ENCODE data around the gene MRPL28.
"Not testable (repeated sequence)": the region's sequence is repeated elsewhere in the genome, so short reads cannot be mapped to it uniquely, and the experiment has no call there.

Gene MRPL28

DNA sequence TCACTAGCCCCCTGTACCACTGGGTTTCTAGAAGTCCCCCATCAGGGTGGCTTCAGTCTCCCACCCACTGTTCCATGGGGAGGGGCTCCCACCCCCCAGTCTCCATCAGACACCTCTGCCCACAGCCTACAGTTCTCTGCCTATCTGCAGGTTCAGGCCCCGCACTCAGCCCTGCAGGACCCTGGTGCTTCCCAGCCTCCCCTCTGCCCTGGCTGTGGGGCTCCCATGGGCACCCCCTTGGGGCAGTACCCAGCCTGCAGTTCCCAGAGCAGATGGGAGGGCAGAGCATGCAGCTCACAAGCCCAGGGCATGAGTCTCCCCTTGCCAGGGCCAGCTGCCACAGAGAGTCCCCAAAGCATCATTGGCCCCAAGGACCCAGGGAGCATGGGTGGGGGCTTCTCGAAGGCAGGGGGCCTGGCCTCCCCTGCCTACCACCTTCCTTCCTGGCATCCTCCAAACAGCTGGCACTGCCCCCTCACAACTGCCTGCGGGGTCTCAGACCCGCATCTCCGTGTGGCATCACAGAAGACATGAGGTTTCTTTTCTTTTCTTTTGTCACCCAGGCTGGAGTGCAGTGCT is 2.8 kb upstream of the MRPL28 start:
- DNase-seq: no peak

DNA sequence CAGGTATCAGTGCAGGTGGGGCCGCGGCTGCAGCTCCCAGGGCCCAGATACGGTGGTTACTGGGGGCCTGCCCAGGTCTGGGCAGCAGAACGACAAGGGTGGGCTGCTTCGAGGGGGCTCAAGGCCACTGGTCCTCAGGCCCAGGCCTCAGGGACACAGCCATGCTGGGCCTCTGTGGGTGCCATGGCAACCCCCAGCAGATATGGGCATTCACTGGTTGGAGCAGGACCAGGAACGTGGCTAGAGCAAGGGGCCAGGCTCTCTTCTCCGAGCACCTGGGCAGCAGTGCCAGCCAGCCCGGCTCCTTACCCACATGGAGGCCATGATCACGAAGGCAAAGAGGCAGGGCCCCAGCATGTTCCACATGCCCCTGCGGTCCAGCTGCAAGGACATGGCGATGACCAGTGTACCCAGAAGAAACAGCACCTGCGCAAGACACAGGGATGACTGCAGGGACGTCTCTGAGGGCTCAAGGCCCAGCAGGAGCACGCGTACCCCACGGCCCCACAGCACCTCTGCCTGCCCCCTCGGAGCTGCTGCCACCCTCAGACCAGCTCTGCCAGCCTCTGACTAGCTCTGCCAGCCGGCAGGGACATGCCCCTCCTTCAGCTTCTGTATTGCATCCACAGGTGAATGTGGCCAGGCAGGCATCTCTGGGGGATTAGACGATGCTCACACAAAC is 2.1 kb upstream of the MRPL28 start:
- no peak for DNase-seq

DNA sequence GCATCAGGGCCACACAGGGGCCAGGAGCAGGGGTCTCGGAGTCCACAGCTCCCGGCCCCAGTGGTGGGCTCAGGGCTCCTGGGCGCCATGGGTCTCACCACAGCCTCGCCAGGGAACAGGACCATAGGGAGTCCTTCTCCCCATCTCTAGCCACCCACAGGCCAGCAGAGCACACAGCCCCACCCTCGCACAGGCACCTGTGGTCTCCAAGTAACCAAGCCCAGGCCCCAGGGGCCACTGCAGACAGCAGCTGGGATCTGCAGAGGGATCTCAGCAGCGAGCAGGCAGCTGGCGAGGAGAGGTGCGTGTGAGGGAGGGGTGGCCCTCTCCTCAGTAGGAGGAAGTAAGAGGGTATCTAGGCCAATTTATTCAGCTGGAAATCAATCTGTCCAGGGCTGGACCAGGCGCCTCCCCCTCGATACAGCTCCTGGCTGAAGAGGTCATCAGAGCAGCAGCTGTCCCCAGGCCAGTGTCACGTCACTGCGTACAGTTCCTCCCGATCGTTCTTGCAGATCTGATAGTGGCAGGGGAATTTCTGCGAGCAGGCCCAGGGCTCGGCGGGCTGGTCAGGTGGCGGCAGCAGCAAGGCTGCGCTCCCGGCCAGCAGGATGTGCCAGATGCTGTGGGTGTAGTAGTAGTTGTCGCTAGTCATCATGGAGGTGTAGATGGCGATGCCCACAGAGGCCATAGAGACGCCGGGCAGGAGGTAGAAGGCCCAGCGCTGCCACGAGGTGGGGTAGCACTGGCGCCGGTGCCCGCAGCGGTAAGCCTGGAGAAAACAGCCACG is 1.4 kb upstream of the MRPL28 start:
- no peak for DNase-seq

DNA sequence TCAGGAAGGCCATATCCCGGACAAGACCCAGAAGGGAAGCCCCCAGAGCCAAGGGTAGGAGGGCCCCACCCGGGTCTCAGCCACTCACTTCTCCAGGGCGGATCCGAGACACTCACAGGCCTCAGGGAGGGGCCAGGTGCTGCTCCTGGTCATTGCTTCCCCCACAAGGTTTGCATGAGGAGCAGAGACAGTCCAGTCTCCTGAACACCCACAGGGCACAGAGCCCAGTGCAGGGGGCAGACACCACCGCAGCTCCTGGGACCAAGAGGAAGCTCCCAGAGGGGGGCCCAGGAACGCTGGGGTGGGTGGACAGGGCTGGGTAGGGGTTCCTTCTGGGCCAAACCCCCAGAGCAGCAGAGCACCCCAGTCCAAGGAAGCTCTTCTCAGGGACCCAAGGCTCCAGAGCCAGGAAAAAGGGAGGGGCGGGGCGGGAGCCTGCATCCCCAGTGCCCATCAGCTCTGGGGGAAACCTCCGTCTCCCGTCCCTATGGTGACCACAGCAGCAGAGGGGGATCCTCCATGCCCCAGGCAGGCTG is 709 bp upstream of the MRPL28 start:
- no peak for DNase-seq

DNA sequence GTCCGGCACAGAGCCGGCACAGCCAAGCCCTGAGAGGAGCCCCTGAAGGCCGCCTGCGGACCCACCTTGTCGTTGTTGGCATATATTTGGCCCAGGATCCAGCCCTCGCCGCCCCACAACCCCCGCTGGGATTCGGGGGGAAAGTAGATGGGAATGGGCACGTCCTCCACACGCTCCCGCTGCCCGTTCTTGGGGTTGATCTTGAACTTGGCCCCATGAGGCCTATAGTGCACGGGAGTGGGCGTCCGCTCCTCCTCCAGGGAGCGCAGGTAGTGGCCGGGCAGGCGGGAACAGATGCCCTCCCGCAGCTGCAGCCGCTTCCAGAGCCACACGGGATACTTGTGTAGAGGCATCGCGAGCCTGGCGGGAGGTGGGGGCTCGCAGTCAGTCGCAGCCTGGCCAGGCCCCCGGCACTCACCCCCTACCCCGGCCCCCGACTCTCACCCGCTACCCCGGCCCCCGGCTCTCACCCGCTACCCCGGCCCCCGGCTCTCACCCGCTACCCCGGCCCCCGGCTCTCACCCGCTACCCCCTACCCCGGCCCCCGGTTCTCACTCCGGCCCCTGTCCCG is 387 bp downstream of the MRPL28 start:
- no peak for DNase-seq

DNA sequence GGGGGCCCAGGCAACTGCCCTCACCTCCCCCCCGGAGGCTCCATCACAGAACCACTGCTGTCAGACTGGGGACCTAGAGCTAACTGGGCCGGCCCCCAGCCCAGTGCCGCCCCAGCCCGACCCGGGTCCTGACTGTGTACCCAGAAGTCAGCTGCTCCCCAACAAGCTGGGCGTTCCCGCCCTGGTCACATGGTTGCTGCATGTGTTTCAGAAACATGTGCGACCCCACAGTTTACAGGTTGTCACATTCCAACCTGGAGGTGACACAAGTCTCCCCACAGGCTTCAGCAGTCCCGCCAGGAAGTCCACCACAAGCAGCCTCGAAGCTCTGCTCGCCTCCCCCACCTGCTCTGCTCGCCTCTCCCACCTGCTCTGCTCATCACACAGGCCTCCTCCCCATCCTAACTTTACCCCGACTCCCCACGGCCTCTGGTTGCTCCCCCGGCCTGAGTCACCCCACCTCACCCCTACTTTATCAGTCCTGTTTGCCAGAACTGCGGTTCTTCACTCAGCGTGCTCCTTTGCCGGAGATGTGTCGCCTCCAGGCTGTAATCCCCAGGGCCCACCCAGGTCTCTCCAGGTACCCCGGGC is 968 bp downstream of the MRPL28 start:
- DNase-seq: no peak

DNA sequence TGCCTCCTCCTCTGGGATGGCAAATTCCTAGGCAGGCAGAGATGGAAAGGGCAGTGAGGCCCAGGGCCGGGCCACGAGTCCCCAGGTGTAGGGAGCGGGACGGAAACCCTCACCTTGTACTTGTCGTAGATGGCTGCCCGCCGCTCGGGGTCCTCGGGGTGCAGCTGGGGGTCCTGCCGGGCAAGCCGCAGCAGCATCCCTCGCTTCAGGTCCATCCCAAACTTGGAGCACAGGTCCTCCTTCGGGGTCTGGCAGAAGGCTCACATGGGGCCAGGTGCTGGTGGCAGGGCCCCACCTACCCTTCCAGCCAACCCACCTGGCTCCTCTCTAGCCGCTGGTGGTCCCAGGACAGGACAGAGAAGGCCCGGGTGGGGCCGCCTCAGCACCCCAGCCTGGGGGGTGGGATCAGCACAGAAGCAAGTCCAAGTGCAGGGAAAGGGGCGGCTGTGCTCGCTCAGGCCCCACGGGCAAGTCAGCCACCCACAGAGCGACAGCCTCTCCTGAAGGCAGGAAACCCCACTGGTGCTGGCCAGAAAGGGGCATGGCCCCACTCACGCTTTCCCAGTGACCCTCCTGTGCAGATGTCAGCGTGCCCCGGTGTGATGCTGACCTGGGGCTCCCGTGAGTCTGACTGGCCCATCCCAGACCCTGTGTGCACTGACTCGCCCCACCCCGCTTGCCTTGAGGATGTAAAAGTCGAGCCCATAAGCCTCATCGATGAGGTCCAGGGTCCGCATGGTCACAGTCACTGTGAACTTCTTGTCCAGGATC is 1.8 kb downstream of the MRPL28 start:
- no peak for DNase-seq

DNA sequence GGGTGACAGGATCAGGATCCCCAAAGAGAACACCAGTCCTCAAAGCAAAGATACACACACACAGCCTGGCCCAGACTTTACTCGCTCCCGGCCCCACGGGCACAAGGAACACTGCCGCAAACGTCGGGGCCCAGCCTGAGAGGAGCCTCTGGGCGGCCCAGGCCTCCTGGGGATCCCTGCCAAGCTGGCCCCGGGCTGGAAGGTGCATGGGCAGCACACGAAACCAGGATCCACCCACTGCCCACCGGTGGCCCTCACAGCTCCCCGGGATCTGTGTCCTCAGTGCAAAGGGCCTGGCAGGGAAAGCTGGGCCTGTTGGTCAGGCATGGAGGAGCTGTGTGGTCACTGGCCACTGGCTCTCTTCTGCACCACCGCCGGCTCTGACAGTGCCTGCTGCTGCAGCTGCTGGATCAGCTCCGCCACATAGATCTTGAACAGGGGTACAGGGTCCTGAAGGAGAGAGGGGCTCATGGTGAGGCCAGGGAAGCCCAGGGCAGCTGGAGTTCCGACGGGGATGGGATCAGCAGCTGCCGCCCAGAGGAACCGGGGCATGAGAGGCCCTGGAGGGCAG is 2.9 kb downstream of the MRPL28 start:
- no peak for DNase-seq

DNA sequence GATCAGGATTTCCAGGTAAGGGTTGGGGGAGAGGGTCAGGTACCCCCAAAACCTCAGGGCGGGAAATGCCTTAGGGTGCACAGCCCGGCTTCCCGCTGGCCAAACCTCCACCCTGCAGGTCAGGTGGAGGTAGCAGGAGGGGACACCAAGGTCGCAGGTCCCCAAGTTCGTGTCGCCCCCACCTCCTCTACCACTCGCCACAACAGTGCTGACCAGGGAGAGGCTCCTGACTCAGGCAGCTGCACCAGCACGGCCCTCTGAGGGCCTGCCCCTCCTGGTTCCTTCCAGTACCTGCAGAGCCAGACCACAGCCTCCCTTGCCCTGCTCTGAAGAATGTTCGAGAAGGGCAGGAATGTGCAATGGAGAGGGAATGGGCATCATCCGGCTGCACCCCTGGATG is 3.9 kb downstream of the MRPL28 start:
- no peak for DNase-seq

DNA sequence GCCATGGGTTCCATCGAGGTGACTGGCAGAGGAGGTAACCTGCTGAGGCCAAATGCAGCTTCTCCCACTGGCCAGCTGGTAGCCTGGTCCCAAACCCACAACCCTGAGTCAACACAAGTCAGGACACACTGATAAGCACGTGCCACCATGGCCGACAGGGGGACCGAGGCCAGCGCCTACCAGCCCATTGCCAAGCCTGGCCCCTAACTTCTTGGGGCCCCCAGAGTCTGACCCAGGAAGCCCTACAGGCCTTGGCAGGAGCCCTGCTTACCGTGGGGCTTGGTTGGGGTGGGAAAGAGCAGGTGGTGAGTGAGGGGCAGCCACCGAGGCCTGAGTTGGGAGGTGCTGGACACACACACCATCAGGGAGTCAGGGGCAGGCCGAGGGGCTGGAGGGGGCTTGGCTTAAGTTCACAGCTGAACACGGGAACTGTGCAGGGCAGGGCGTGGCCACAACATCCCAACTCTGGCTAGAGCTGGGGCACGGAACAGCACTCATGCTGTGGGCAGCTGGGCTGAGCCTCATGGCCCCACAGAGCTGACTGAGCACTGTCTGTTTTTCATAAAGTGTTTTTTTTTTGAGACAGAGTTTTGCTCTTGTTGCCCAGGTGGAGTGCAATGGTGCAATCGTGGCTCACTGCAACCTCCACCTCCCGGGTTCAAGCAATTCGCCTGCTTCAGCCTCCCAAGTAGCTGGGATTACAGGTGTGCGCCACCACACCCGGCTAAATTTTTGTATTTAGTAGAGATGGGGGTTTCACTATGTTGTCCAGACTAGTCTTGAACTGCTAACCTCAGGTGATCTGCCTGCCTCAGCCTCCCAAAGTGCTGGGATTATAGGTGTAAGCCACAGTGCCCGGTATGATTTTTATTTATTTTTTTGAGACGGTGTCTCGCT is 5.5 kb downstream of the MRPL28 start:
- no peak for DNase-seq

DNA sequence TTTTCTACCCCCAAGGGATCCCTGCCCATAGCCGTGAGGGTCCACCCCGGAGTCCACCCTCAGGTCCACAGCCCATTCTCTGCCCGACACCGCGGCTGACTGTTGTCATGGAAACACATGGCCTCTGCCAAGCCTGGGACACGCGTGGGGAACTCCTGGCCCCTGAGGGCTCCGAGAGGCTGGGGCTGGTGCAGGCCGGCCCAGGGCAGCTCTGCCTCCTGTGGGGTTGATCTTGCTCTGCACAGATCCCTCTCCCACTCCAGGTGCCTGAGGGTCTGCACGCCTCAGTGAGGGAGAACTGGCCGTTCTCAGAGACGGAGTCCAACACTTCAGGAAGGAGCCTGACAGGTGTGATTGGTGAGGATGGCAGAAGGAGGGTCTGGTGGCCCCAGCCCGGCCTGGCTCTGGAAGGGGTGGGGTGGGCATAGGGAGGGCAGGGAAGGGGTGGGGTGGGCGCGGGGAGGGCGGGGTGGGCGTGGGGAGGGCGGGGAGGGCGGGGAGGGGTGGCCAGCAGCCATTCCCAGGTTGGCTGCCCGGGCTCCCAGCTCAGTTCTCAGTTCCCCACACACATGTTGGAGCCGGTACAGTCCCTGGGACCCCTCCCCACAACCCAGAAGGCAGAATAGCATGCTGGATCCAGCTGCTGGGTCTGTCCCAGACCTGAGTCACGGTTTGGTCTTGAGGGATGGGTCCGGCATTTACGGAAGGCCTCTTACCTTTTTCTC is 6.4 kb downstream of the MRPL28 start:
- no peak for DNase-seq

DNA sequence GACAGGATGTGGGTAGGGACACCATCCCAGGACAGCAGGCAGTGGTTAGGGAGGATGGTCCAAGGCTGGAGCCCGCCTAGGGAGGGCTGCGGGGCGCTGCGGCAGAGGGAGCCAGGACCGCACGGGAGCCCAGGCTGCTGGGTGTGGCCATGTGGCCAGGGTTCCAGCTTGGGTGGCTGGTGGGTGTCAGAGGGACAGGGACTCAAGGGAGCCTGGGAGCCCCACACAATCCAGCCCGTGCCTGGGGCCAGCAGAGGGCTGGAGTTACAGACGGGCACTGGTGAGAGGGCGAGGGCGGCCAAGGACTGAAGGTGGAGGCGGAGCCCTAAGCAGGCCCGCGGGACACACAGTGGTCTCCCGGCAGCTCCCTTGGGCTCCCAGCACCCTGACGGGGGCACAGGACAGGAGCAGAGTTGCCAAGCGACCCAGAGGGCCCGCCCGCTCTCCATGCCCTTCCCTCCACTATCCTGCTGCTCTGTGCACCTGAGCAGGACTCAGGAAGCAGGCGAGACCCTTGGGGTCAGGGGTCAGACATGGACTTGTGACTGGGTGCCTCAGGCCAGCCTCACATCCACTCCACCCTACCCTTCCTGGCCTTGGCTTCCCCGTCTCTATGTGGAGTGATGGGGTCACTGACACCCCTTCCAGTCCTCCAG is 7.1 kb downstream of the MRPL28 start:
- no peak for DNase-seq

DNA sequence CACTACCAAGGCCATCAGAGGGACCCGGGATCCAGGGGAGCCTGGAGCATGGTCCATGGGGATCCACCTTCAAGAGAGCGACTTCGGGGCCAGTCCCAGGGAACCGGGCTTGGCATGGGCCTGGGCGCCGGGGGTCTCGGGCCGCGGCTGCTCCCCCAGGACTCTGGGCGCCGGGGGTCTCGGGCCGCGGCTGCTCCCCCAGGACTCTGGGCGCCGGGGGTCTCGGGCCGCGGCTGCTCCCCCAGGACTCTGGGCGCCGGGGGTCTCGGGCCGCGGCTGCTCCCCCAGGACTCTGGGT is 7.7 kb downstream of the MRPL28 start:
- not testable (repeated sequence) for DNase-seq

DNA sequence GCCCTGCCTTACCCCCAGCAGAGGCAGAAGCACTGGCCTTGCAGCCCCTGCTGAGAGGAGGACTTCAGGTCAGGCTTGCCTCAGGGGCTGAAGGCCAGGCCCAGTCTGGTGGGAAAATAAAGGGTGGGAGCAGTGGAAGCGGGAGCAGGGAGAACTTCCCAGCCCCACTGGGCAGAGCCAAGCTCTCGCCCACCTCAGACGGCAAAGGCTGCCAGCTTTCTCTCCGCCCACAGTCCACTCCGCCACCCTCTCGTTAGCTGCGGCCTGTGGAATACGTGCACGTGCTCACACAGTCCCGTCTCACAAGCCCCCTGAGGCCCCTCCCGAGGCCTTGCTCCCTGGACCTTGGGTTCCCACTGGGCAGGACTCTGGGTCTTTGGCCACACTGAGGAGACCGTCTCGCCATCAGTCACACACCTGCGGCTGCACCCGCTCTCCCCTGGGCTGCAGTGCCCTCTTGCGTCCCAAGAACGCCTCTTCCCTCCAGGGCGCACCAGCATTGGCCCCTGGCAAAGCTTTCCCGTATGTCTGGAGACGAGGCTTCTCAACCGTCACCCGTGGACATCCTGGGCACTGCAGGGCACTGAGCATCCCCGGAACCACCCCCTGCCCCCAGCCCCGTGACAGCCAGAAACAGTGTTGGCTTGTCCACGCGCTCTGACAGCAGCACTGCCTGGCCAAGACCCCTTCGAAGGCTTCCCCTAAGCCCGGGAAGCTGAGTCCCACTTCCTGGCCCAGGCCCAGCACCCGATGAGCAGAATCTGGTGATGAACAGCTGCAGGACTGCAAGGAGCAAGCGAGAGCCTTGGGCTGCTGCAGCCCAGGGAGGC is 8.3 kb downstream of the MRPL28 start:
- peak; percentile 79 for DNase-seq

DNA sequence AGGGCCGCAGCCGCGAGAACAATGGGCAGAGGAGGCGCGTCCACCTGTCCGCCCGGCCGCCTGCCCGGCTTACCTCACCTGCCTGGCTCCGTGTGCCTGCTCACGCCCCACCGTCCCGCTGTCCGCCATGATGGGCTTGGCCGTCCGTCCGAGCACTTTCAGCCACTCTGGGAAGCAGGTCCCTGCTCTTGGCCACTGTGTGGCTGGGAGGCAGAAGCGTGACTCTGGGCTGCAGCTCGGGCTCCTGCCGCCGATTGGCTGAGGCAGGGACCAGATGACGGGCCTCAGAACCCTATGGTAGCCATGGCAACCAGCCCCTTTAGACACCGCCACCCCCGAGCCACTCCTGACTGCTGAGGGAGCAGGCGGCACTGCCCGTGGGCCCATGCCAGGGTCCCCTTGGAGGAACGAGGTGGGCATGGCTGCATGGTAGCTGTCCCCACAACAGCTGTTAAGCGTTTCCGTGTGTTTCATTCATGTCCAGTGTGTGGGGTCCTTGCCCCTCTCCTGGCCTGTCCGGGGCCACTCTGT is 8.9 kb downstream of the MRPL28 start:
- DNase-seq: no peak

DNA sequence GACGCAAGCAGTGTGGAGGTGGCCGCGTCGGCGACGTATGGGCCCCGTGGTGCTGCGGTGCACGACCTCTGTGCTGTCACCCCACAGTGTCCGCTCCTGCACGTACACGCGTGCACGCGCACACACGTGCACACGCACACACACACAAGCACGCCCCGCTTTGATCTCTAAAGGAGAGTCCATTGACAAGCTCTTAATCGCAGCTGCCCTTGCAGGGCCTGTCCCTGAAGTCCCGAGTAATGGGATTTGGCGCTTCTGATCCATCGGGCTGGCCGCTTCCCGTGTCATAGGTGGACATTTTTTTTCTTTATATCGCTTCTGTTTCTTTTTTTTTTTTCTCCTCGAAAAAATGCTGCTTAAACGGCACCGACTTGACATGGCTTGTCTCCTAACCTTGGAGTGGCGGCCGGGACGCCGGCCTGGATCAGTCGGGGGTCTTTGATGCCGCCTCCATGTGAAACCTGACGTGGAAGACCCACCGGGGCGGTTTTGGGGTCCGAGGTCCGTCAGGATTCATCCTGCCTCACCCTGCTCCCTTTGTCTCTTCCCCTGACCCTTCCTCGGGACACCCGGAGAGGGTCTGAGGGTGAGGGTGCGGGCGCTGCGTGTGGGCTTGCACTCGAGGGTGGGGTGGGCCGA is 9.5 kb downstream of the MRPL28 start:
- no peak for DNase-seq

DNA sequence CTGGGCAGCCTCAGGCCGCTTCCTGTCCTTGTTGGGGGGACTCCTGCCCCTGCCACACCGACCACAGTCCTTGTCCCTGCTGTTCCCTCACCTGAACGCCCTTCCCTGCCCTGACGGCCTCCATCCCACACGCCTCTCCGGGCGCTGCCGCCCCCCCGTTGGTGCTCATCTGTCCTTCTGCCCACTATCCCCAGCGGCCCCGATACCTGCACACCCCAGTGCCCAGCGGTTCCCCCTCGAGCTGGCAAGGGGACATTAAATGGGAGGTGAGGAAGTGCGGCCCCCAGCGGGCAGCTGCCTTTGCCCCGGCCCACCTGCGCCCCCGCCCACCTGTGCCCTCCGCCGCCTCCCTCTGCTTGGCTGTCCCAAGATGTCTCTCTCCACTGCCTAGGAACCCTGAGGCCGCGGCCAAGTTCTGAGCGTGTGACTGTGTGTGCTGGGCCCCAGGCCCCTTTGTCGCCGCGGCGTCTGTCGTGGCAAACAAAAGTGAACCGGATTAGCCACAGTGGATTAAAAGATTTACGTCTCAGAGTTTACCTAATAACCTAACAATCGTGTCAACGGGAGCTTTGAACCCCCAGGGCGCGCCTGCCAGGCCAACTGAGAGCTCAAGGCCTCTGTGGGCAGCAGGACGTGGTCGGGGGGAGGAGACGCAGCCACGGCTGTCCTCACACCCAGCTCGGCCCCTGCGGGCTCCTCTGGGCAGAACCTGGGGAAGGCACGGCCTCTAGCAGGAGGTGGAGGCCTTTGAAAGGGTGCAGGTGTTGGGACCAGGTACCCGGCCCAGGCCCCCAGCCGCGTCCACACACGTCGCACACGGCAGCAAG is 10.3 kb downstream of the MRPL28 start:
- DNase-seq: no peak
